NCI-H1092 (cell line): ENCODE data around the gene ANGPTL5.
A peak's percentile ranks its signal among the peaks of the same experiment; 100 is the strongest.
"Not testable (repeated sequence)": the region's sequence is repeated elsewhere in the genome, so short reads cannot be mapped to it uniquely, and the experiment has no call there.

Experiments
- DNase-seq: peaks from one replicate; lab custom pipeline; 2025; lab: John Stamatoyannopoulos, UW

Gene ANGPTL5

DNA sequence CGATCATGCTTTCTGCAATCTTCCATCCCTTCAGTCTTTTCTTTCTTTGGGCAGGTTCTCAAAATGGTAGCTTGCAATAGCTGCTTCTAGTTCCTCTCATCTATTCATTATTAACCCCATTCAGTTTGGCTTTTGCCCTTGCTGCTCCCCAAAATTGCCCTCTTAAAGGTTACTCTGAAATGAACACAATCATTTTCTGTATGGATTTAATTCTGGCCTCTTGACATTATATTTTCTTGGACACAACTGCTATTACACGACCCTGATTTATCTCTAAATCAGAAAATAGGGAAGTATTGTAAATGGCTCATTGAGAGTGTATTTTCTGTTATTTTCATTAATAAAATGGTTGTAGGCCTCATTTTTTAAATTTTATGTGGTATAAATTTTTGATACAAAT, at the start of gene ANGPTL5:
ANGPTL5 (minus strand) TSS at position 101 of the 400 bp plus-strand sequence. CDS start 8,613 bp downstream, outside the sequence.
- no peak for DNase-seq

DNA sequence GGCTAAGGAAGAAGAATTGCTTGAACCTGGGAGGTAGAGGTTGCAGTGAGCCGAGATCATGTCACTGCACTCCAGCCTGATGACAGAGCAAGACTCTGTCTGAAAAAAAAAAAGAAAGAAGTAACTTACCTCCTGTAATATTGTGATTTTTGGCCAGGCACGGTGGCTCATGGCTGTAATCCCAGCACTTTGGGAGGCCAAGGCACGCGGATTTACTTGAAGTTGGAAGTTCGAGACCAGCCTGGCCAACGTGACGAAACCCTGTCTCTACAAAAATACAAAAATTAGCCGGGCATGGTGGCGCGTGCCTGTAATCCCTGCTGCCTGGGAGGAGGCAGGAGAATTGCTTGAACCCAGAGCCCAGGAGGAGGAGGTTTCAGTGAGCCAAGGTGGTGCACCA, 47.9 kb upstream of the ANGPTL5 start:
- DNase-seq, result not testable (repeated sequence)

DNA sequence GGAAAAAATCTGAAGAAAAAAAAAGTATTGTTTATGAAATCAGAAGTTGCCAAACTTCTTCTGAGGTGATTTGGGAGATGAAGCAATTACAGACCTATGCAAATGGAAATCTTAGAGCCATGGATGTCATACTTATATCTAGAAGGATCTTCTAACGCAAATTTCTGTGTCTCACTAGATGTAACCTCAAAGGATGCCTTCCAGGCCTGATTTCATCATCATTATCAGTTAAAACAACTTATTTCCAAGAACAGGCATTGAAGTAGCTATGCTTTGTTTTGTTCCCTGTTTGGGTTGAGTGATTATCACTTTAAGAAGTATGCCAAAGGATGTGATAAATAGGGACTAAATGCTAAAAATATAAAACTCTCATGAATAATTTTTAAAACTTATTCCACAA, 43.9 kb upstream of the ANGPTL5 start:
- DNase-seq, result no peak

DNA sequence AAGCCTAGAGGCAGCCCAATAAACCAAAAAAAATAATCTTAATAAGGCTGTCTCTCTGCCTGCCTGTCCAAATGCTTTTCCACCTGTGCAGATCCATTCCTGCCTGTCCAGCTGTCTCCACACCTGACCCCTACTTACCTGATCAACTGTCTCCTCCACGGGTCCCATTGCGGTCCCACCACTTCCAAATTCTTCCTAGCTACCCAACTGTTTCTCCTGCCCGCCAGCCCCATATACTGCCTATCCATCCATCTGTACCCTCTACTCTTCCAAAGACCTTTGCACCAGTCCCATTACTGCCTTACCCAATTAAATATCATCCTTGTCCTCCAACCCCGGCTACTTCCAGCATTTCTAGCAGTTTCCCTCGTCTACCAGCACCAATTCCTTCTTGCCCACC, 39.4 kb upstream of the ANGPTL5 start:
- DNase-seq, result no peak

DNA sequence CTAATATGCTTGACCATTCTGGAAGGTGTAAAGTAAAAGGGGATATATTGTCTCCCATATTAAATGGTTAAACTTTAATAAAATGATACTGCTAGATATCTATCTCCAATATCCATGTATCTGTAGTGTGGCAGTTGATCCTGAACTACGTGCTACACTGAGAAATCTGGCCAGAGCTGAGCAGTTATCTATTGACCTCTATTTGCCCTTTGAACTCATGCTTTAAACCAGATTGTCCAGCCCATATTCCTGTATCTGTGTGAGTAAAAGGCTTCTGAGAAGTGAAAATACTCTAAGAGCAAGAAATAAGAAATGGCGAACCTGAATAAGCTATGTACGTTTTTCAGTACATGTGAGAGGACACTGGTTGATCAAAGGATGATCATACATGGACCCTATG, 39.0 kb upstream of the ANGPTL5 start:
- DNase-seq, result no peak

DNA sequence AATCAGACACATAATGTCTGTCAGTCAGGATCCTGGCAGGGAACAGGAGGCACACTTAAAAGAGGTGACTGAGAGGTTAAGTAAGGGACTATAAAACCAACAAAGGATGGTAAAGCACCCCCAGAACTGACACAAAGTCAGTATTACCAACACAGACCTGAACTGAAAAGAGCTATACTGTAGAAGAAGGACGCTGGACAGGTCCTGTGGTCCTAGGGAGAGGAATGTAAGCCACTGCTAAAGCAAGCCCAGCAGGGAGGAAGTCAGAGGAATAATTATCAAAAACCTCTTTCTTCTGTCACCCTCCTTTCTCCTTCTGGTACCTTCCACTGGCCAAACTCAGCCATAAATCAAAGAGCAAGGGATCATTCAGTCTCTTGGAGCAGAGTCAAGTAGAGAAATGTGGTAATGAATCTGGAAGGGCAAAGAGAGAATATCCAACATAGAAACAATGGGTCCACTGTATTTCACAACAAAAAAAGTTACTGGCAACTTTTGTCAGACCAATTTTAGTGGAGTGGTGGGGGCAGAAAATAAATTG, 33.4 kb upstream of the ANGPTL5 start:
- DNase-seq, result no peak

DNA sequence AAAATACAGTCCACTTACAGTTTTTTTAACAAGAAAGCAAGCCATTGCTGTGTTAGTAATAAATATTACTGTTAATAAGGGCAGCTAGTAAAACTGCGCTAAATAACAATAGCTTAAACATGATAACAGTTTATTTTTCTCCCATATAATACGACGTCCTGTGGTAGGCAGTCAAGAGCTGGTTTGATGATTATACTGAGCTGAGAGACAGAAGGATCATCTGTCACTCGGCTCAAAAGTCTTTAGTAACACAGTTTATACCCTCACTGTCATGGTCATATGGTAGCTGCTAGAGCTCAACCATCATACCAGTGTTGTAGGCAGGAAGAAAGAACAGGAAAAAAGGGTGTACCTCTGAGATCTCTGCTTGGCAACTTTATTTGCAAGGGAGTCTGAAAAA, 29.1 kb upstream of the ANGPTL5 start:
- DNase-seq, result no peak

DNA sequence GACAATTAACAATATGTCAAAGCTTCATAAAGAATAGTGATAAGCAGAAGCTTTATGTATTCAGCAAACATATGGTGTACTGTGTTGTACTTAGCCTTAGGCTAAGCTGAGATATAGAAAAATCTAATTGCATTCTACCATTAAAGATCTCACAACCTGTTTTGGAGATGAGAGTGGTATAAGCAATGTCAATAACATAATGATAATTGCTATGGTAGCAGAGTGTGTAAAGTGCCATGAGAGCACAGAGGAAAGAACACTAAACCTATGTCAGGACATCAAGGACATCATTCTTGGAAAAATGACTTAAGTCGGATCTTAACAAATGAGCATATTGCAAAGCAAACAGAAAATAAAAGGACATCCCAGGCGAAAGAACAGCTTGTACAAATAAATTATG, 28.6 kb upstream of the ANGPTL5 start:
- DNase-seq, result no peak

DNA sequence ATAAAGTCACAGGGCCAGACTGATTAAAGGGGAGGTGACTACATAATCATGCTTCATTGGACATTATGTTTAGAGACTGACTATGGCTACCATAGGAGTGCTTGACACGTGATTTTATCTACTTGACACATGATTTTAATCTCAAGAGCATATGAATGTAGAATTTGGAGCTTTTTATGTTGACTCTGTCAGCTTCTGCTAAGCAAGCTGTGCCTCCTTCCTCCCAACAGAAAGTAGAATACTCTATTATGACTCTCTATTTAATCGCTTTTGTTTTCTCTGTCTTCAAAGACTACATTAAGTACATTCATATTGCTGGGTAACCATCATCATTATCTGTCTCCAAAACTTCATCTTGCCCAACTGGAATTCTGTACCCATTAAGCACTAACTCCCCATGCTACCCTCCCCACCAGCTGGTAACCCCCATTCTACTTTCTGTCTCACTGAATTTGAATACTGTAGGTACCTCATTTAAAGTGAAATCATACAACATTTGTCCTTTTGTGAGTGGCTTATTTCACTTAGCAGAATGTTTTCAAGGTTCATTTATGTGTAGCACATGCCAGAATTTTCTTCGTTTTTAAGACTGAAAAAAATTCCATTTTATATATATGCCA, 24.7 kb upstream of the ANGPTL5 start:
- DNase-seq, result no peak

DNA sequence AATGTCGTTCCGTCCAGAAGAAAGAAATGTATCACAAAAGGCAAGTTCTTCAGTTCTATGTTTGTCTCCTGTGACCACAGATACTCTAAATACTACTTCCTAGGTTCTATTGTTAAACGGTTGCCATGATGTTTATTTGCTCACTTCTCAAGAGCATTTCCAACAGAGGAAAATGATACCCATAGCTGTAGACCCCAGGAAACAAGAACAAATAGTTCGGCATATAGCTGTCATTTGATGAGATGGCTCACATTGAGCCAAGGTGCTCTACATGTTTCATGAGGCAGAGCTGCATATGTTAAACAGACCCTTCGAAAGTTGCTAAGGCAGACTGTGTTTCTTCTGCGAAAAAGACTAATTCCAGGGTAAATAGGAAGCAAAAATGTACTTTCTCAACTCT, 15.4 kb upstream of the ANGPTL5 start:
- DNase-seq, result no peak

DNA sequence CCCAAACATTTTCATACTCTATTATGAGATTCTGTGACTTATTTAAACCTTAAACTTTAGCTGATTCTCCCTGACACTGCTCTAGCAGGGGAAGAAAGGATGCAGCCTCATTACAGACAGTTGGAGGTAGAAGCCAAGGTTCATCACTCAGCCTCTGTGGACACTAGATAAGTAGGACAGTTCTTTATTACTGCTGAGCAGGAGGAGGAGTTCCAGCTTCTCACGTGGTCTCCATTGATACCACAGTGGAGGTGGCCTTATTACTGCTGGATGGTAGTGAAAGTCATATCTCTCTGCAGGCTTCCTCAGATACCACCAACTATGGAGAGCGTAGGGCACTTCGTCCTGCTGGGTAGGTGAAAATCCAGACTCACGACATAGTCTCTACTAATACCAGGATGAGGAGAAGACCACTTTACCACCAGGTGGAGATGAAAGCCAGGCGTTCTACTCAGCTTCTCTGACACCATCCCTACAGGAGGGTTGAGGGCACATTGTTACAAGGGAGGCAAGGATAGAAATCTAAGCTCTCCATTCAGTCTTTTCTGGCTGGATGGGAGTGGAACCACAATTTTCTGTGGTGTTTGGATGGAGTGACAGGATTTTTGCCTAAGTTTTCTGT, 13.1 kb upstream of the ANGPTL5 start:
- no peak for DNase-seq

DNA sequence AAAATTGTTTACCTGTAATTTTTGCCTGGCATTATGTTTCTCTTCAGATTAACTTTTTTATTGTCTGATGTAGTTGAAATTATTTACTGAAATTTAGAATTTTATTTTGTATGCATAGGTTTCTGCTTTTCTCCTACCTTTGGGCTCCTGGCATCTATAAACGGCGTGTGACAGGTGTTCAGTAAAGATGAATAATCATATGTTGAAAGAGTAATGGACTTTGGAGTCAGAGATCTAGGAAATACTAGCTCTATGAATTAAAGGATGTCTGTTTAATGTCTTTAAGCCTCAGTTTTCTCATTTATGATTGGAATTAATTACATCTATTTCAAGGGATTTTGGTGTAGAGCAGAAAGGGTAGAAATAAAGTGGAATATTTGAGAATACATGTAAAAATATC, 7.2 kb upstream of the ANGPTL5 start:
- no peak for DNase-seq

DNA sequence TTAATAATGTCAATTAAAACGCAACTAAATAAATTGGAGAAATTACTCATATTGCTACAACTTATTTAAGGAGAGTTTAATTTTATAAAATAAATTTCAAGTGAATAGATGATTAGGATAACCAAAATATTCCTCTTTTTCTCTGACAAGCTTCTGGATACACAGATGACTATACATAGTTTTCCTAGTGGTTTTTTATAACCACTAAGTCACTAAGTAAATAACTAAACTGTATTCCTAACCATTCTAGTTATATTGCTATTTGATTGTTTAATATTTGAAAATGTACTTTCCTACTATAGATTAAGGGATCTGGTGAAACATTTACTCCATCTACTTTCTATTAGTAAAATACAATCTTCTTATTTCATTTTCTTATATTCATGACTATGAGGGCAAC, 4.7 kb upstream of the ANGPTL5 start:
- no peak for DNase-seq

DNA sequence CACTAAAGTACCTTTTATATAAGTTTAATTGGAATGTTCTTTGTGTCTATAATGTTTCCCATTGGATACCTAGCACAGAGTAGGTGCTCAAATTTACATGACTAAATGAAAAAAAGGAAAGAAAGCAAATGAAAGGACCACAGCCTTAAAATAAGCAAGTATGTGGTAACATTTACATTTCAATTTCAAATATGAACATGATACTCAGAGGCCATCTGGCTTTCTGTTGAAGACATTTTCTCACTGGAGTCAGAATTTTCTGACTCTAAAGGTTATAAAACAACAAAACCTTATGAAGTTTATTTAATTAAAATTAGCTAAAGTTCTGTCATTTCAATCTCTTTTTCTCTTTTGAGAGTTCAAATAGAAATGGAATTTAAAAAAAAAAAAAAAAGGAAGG, 904 bp upstream of the ANGPTL5 start:
- no peak for DNase-seq

DNA sequence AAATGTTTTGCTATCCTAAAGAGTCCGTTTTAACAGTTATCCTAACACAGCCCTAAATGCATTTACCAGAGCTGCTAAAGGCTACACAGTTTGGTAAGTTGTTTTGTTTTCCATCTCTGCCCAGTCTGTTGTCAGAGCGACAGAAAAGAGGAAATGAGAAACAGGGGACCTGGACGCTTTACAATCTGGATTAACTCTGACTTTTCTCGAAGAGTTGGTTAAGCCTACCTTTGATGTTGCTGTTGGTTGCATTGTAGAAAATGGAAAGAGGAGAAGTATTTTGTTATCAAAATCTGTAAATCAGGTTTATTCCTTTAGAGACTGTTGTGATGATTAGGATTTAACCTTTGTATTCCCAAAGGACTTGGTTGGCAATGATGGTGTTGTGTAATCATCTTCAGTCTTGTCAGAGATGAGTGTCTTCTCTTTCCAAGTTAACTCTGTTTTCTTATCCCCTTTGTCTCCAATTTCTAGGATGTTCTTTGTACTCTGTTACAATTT, 481 bp downstream of the ANGPTL5 start:
- no peak for DNase-seq

DNA sequence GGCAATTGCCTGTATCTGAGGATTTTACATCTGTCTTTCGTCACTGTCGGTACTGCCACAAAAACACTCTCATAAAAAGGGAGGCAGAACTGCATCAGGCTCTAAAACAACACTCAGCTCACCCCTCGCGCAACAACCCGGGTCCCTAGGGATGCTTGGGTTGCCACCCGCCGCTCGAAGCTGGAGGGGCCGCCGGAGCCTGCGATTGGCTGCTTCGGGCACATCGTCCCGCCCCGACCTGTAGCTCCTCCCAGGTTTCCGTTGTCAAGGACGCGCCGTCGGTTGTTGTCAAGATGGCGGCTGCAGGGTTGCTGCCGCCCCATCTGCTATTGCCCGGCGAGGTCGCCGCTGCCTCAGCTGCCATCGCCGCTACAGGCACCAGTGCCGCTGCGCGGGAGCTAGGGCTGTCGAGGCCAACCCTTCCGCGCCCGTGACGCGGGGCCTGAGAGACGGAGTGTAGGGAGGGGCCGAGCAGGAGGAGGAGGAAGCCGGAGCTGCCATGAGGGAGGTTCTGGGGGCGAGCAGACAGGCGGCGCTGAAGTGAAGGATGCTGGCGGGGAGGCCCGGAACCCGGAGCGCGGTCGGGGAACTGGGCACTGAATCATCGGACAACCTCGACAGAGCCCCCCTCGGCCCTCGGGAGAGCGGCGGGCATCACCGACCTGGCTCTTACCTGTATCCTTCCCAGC, 1.4 kb downstream of the ANGPTL5 start, which contains the start of gene CEP126:
CEP126 (plus strand) TSS at position 273 of the 689 bp plus-strand sequence; CDS start at position 548, 275 bp downstream.
- peak; percentile 88 for DNase-seq

DNA sequence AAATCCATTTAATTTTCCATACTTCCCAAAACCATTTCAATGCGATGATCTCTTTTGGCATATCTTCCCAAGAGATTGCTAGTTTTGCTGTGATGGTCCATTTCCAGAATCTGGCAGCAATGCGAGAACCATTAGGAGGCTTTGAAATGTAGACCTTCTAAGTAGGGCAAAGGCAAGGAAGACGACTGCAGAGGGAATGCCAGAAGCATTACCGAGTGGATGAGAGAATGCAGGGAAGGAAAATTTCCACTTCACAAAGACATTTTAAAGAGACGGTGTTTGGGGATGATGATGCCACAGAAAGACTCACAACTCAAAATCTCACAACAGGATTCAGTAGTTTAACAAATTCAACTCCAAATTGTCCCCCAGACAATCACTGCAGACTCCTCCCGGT, 2.0 kb downstream of the ANGPTL5 start:
- no peak for DNase-seq

DNA sequence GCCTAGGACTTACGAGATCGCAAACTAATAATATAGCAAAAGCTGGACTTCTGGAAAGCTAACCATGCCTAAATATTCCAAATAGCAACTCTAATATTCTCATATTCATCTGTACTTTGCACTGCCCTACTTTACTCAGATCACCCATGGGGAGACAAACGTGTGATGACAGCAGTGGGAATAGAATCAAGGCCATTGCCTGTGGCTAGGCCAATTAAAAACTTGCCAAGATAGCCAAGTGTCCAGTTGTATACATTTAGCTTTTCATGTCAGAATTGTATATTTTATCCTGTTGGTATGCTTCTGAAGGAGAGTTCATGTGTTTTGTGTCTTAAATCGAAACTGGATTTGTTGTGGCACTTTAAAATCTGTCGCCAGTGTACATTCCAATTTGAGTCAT, 2.7 kb downstream of the ANGPTL5 start:
- DNase-seq, result no peak

DNA sequence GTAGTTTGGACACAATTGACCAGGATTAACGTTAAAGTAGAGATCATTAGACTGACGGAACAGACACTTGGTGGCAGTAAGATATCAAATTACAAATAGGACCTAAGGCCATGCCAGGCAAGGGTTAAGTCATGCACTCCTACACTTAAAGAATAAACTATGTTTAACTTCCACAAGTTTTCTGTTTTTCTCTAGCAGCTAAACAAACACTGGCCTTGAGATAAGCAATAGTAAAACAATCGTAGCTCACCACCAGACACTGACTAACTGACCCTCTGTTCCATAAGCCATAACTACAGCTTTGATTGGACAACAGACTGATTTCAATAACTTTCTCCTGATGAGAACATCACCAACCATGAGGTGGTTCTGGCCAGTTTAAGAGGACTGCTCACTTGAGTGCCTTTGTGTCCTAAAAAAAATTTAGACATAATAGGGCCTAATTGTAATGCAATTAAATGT, 3.5 kb downstream of the ANGPTL5 start:
- no peak for DNase-seq

DNA sequence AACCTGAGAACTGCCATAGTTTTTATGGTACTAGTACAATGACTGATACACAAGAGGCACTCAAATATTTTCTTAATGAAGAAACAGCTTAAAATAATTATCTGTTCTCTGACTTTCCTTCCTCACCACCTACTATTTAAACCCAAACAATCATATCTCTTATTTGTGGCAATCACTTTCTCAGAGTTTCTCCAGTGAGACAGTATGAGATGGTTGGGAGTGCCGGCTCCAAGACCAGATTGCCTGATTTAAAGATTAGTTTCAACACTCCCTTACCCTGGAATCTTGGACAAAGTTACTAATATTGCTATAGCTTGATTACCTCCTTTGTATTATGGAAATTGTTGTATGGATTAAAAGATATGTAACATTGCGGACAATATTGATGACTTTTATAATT, 7.2 kb downstream of the ANGPTL5 start:
- DNase-seq, result no peak

DNA sequence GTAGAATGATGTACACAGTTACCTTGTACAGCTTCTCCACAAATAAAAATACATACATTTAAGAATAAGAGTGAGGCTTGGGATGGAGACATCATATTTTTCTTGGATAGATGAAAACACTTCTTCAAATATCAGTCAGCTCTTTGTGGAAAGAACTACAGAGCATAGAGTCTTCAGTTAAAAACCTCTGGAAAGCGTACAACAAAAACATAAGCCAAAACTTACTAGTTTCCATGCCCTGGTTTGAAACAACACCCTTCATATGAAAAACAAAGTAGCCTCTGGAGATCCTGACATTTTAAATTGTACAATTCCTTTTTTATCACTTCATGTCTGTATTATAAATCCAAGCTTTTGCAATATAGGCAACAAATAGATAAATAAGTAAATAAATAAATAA, 8.5 kb downstream of the ANGPTL5 start:
- no peak for DNase-seq

DNA sequence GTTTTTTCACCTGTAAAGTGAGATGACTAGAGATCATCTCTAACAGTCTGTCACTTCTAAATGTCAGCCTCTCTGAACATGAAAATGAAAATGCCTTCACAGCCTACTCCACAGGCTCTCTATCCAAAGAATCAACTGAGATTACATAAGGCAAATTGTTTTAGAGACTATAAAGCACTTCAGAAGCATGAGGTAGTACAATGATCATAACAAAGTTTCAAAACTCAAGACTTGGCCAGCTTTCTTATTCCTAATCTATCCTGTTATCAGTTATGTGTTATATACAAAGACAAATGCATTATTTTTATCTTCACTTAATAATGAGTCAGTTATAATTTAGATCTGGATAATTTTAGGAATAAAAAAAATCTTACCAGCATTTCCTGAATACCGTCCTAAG, 21.8 kb downstream of the ANGPTL5 start:
- DNase-seq, result no peak

DNA sequence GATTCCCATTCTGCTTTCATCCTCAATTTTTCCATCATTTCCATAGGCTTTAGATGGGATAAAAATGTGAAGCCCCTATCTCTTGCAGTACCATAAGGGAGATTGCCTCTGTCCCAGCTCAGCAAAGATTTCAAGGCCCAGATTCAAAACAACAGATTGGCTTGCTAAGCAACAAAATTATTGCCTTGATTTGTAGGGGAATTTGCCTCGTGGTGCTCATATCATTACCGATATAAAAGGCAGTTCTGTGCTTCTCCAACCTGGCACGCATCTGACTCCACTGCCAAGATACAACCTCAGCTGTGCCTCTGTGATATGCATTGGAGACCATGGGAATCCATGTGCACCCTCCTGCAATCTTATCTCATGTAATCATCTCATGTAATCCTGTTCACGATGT, 26.6 kb downstream of the ANGPTL5 start:
- no peak for DNase-seq
